ENCODE measurements around the gene KYNU. TPM values are rescaled to one million over a fixed set of nuclear protein-coding genes. Genes with fewer than 3 reads are reported as not detected.

Gene KYNU
- total RNA-seq, 2 donors from 2014 or later, result 1.8 to 14.3 TPM

DNA sequence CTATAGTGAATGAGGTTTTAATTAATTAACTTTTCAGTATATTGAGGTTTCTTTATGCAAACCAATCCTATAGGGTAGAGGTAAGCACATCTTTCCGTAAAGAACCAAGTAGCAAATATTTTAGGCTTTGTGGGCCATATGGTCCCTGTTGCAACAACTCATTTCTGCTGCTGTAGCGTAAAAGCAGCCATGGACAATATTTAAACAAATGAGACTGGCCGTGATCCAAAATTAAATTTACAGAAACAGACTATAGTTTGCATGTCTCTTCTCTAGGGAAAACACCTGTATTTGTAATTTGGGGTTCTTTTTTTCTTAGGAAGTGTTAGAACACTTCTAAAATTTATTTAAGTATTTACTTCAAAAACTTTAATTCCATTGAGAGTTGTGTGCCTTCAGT lies 104.3 kb downstream of the KYNU start:
- TF ChIP-seq, protein P1, sequence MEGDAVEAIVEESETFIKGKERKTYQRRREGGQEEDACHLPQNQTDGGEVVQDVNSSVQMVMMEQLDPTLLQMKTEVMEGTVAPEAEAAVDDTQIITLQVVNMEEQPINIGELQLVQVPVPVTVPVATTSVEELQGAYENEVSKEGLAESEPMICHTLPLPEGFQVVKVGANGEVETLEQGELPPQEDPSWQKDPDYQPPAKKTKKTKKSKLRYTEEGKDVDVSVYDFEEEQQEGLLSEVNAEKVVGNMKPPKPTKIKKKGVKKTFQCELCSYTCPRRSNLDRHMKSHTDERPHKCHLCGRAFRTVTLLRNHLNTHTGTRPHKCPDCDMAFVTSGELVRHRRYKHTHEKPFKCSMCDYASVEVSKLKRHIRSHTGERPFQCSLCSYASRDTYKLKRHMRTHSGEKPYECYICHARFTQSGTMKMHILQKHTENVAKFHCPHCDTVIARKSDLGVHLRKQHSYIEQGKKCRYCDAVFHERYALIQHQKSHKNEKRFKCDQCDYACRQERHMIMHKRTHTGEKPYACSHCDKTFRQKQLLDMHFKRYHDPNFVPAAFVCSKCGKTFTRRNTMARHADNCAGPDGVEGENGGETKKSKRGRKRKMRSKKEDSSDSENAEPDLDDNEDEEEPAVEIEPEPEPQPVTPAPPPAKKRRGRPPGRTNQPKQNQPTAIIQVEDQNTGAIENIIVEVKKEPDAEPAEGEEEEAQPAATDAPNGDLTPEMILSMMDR (IDR thresholded peaks at IDR 0.05), result no peak
- Histone ChIP-seq H3K4me3 (no peak overlapping the region), H3K4me1 (ENCODE audit: control insufficient read depth in 1 of 2, low read depth in 2 of 2) (no peaks in the 10 kb centered on the region), H3K27me3 (replicated peaks; ENCODE audit: insufficient read depth) (no peaks in the 10 kb centered on the region), H3K9me3 (no peaks in the 10 kb centered on the region), H3K27ac (no peak overlapping the region), H3K36me3 (no peaks in the 10 kb centered on the region)
- DNase-seq (ENCODE audit: low spot score), result no peak
- no peak for ATAC-seq (ENCODE audit: insufficient number of reproducible peaks, low FRiP score, low read depth)

GRCh38 chr2:142983174-142983573 lies 105.7 kb downstream of the KYNU start:
- DNase-seq (ENCODE audit: low spot score) (no peak), ATAC-seq (ENCODE audit: insufficient number of reproducible peaks, low FRiP score, low read depth) (no peak)
- H3K27ac ChIP-seq, result no peak overlapping the region
- no peak overlapping the region for H3K4me3 ChIP-seq
- H3K36me3 ChIP-seq, result no peaks in the 10 kb centered on the region
- no peaks in the 10 kb centered on the region for H3K4me1 ChIP-seq (ENCODE audit: control insufficient read depth in 1 of 2, low read depth in 2 of 2)
- H3K27me3 ChIP-seq (replicated peaks; ENCODE audit: insufficient read depth), result no peaks in the 10 kb centered on the region
- H3K9me3 ChIP-seq, result no peaks in the 10 kb centered on the region
- TF ChIP-seq, protein P1 (IDR thresholded peaks at IDR 0.05), result no peak

- Histone ChIP-seq H3K9me3 (no peaks in the 10 kb centered on the region), H3K27me3 (replicated peaks; ENCODE audit: insufficient read depth) (no peaks in the 10 kb centered on the region), H3K27ac (no peak overlapping the region), H3K4me3 (no peak overlapping the region), H3K4me1 (ENCODE audit: control insufficient read depth in 1 of 2, low read depth in 2 of 2) (no peaks in the 10 kb centered on the region), H3K36me3 (no peaks in the 10 kb centered on the region)
- DNase-seq (ENCODE audit: low spot score) (no peak), ATAC-seq (ENCODE audit: insufficient number of reproducible peaks, low FRiP score, low read depth) (no peak)
- TF ChIP-seq, protein P1 (IDR thresholded peaks at IDR 0.05), result no peak
Observed at GRCh38 chr2:142984657-142985056, 107.2 kb downstream of the KYNU start.

GRCh38 chr2:142987044-142987443 lies 109.6 kb downstream of the KYNU start:
- Histone ChIP-seq H3K27me3 (replicated peaks; ENCODE audit: insufficient read depth) (no peaks in the 10 kb centered on the region), H3K27ac (no peak overlapping the region), H3K9me3 (no peaks in the 10 kb centered on the region), H3K4me1 (ENCODE audit: control insufficient read depth in 1 of 2, low read depth in 2 of 2) (no peaks in the 10 kb centered on the region), H3K4me3 (no peak overlapping the region), H3K36me3 (no peaks in the 10 kb centered on the region)
- DNase-seq (ENCODE audit: low spot score) (no peak), ATAC-seq (ENCODE audit: insufficient number of reproducible peaks, low FRiP score, low read depth) (no peak)
- TF ChIP-seq, protein P1 (IDR thresholded peaks at IDR 0.05), result no peak

DNA sequence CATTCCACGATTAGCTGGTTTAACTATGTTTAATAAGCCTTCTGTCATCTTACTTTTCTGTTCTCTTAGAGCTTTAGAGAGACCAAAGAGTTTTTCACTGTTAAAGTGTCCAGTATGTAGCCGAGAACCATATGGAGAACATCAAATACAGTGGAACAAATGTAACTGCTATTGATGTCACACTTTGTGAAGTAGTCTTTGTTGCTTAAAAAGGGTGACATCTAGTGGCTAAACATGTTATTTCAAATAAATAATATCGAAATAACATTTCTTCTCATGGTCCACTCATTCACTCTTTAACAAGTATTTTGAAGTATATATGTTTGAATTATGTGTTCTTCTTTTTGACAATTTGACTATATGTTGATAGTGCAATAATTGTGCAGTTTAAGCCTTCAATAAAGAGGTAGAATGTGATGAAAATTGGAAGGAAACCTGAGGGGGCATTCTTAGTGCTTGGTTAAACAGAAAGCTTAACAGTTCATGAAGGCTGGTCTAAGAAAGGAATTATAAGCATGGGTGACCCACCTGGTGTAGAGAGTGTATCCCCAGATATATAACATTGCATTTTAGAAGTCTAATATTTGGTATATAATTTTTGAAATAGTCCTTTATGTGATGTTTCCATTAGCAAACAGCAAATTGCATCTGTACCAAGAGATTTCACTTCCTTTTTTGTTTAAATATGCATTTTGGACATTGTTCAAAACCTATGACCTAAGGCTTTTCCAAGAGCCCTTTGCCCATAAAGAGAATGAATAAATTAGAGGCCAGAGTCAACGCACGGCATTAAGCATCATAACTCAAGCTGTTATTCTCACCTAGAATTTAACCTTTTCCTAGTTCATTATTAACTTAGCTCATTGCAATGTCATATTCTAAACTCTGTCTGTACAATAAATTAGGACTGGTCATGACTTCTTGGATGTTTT lies 112.1 kb downstream of the KYNU start:
- ATAC-seq (ENCODE audit: insufficient number of reproducible peaks, low FRiP score, low read depth), result no peak
- no peaks in the 10 kb centered on the region for H3K27me3 ChIP-seq (replicated peaks; ENCODE audit: insufficient read depth)
- no peaks in the 10 kb centered on the region for H3K9me3 ChIP-seq

More for the DNA sequence above, 112.1 kb downstream of the KYNU start:
- DNase-seq (ENCODE audit: low spot score), result no peak
- Histone ChIP-seq H3K4me1 (ENCODE audit: control insufficient read depth in 1 of 2, low read depth in 2 of 2) (no peaks in the 10 kb centered on the region), H3K27ac (no peak overlapping the region), H3K36me3 (no peaks in the 10 kb centered on the region), H3K4me3 (no peak overlapping the region)
- TF ChIP-seq, protein P1 (IDR thresholded peaks at IDR 0.05), result peak; percentile 47
